ENCODE measurements around the gene NUDT19. TPM values are rescaled to one million over a fixed set of nuclear protein-coding genes. Genes with fewer than 3 reads are reported as not detected.
"Not testable (repeated sequence)": the region's sequence is repeated elsewhere in the genome, so short reads cannot be mapped to it uniquely, and the experiment has no call there.

NUDT19 gene
- total RNA-seq, 1 donor from 2014 or later: 6.8 TPM

DNA sequence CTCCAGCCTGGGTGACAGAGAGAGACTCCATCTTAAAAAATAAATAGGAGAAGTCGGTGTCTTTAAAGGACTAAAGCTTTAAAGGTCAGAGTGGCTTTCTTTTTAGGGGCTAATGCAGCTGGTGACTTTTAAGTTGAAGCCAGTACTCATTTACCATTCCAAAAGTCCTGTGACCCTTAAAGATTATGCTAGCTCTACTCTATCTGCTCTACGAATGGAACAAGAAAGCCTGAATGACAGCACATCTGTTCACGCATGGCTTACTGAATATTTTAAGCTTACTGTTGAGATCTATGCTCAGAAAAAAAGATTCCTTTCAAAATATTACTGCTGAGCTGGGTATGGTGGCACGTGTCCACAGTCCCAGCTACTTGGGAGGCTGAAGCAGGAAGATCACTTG, 44.3 kb downstream of the NUDT19 start:
- Mint-ChIP-seq H3K36me3 (ENCODE audit: unreplicated experiment) (no peaks in the 10 kb centered on the region), H3K4me3 (ENCODE audit: unreplicated experiment) (no peak overlapping the region), H3K27ac (ENCODE audit: unreplicated experiment) (no peak overlapping the region), H3K9me3 (ENCODE audit: unreplicated experiment) (no peaks in the 10 kb centered on the region), H3K27me3 (ENCODE audit: unreplicated experiment) (no peaks in the 10 kb centered on the region), H3K4me1 (ENCODE audit: unreplicated experiment) (no peaks in the 10 kb centered on the region)
- TF ChIP-seq, protein P1, sequence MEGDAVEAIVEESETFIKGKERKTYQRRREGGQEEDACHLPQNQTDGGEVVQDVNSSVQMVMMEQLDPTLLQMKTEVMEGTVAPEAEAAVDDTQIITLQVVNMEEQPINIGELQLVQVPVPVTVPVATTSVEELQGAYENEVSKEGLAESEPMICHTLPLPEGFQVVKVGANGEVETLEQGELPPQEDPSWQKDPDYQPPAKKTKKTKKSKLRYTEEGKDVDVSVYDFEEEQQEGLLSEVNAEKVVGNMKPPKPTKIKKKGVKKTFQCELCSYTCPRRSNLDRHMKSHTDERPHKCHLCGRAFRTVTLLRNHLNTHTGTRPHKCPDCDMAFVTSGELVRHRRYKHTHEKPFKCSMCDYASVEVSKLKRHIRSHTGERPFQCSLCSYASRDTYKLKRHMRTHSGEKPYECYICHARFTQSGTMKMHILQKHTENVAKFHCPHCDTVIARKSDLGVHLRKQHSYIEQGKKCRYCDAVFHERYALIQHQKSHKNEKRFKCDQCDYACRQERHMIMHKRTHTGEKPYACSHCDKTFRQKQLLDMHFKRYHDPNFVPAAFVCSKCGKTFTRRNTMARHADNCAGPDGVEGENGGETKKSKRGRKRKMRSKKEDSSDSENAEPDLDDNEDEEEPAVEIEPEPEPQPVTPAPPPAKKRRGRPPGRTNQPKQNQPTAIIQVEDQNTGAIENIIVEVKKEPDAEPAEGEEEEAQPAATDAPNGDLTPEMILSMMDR (IDR thresholded peaks at IDR 0.05): no peak
- DNase-seq (ENCODE audit: extremely low spot score, unreplicated experiment): no peak

DNA sequence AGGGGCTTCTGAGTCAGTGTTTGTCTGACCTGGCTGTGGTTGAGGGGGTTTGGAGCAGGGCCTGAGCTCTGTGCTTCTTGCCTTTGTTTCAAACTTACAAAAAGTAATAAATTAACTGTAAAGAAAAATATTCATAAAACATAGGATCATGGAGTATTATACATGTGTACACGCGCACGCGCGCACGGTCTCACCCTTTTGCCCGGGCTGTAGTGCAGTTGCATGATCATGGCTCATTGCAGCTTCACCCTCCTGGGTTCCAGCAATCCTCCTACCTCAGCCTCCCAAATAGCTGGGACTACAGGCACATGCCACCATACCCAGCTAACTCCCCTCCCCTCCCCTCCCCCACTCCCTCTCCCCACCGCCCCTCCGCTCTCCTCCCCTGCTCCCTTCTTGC, 51.4 kb downstream of the NUDT19 start:
- H3K27ac Mint-ChIP-seq (ENCODE audit: unreplicated experiment): no peak overlapping the region
- H3K27me3 Mint-ChIP-seq (ENCODE audit: unreplicated experiment): no peaks in the 10 kb centered on the region
- no peaks in the 10 kb centered on the region for H3K4me1 Mint-ChIP-seq (ENCODE audit: unreplicated experiment)
- H3K9me3 Mint-ChIP-seq (ENCODE audit: unreplicated experiment): no peaks in the 10 kb centered on the region
- no peak overlapping the region for H3K4me3 Mint-ChIP-seq (ENCODE audit: unreplicated experiment)
- no peaks in the 10 kb centered on the region for H3K36me3 Mint-ChIP-seq (ENCODE audit: unreplicated experiment)
- TF ChIP-seq, protein P1 (IDR thresholded peaks at IDR 0.05): no peak
- no peak for DNase-seq (ENCODE audit: extremely low spot score, unreplicated experiment)

DNA sequence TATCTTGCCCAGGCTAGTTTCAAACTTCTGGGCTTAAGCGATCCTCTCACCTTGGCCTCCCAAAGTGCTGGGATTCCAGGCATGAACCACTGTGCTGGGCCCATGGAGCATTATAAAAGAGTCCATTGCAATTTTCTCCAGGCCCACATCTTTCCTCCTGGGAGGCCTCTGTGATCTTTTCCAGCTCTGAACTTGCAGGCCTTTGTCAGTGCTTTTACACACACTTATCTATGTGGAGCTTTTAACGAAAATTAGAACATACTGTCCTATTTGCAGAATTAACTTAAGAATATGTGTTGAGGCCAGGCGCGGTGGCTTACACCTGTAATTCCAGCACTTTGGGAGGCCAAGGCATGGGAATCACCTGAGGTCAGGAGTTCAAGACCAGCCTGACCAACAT, 51.8 kb downstream of the NUDT19 start:
- TF ChIP-seq, protein P1 (IDR thresholded peaks at IDR 0.05): no peak
- DNase-seq (ENCODE audit: extremely low spot score, unreplicated experiment): no peak
- Mint-ChIP-seq H3K4me3 (ENCODE audit: unreplicated experiment) (no peak overlapping the region), H3K4me1 (ENCODE audit: unreplicated experiment) (no peaks in the 10 kb centered on the region), H3K27me3 (ENCODE audit: unreplicated experiment) (no peaks in the 10 kb centered on the region), H3K27ac (ENCODE audit: unreplicated experiment) (no peak overlapping the region), H3K36me3 (ENCODE audit: unreplicated experiment) (no peaks in the 10 kb centered on the region), H3K9me3 (ENCODE audit: unreplicated experiment) (no peaks in the 10 kb centered on the region)

DNA sequence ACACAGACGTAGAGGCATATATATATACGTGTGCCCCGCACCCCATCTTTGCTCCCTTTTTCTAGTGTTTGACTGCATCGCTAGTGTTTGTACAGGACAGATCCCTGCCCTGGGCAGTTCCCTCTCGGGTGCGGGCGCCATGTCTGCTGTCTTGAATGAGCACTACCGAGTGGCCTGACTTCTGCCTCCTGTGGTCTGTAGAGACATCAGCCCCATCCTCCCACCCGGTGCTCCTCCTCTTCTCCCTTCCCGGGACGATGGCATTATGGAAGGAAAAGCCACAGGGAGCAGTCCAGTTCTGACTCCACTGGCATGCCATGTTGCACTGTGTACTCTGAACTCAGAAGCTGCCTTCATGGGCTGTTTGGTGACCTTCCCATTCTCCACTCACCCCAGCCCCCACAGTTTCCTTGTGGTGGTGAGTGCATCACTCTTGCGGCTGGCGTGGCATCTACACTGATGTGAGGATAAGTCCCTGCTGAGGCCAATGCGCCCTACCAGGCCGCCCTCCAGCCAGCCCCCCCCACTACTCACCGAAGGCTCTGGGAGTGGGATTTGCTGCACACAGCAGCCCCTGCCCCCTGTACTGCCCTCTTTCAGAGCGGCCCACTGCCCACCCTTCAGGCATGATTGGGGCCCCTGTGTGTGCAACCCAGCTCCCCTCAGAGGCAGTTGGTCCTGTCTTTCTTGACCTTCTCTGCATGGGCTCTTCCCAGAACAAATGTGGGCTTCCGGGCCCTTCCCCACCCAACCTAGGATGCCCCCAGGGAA, 53.1 kb downstream of the NUDT19 start:
- Mint-ChIP-seq H3K4me1 (ENCODE audit: unreplicated experiment) (no peaks in the 10 kb centered on the region), H3K9me3 (ENCODE audit: unreplicated experiment) (no peaks in the 10 kb centered on the region), H3K36me3 (ENCODE audit: unreplicated experiment) (no peaks in the 10 kb centered on the region), H3K27me3 (ENCODE audit: unreplicated experiment) (peaks cover 4% of the 10 kb centered on the region), H3K27ac (ENCODE audit: unreplicated experiment) (no peak overlapping the region), H3K4me3 (ENCODE audit: unreplicated experiment) (no peak overlapping the region)
- TF ChIP-seq, protein P1 (IDR thresholded peaks at IDR 0.05): no peak
- no peak for DNase-seq (ENCODE audit: extremely low spot score, unreplicated experiment)

DNA sequence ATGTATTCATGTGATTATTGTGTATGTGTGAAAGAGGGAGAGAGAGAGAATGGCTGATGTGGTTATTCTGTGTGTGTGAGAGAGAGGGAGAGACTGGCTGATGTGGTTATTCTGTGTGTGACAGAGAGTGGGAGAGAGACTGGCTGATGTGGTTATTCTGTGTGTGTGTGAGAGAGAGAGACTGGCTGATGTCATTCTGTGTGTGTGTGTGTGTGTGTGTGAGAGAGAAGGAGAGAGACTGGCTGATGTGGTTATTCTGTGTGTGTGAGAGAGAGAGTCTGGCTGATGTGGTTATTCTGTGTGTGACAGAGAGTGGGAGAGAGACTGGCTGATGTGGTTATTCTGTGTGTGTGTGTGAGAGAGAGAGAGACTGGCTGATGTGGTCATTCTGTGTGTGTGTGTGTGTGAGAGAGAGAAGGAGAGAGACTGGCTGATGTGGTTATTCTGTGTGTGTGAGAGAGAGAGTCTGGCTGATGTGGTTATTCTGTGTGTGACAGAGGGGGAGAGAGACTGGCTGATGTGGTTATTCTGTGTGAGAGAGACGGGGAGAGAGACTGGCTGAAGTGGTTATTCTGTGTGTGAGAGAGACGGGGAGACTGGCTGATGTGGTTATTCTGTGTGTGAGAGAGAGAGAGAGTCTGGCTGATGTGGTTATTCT, 54.1 kb downstream of the NUDT19 start:
- DNase-seq (ENCODE audit: extremely low spot score, unreplicated experiment); H3K27me3 Mint-ChIP-seq (ENCODE audit: unreplicated experiment); H3K9me3 Mint-ChIP-seq (ENCODE audit: unreplicated experiment); H3K4me1 Mint-ChIP-seq (ENCODE audit: unreplicated experiment); H3K4me3 Mint-ChIP-seq (ENCODE audit: unreplicated experiment); H3K27ac Mint-ChIP-seq (ENCODE audit: unreplicated experiment); H3K36me3 Mint-ChIP-seq (ENCODE audit: unreplicated experiment): not testable (repeated sequence)

DNA sequence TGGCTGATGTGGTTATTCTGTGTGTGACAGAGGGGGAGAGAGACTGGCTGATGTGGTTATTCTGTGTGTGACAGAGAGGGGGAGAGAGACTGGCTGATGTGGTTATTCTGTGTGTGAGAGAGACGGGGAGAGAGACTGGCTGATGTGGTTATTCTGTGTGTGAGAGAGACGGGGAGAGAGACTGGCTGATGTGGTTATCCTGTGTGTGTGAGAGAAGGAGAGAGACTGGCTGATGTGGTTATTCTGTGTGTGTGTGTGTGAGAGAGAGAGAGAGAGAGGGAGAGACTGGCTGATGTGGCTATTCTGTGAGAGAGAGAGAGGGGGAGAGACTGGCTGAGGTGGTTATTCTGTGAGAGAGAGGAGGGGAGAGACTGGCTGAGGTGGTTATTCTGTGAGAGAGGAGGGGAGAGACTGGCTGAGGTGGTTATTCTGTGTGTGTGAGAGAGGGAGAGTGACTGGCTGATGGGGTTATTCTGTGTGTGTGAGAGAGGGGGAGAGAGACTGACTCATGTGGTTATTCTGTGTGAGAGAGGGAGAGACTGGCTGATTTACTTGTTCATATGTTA, 55.1 kb downstream of the NUDT19 start:
- H3K9me3 Mint-ChIP-seq (ENCODE audit: unreplicated experiment); H3K36me3 Mint-ChIP-seq (ENCODE audit: unreplicated experiment); H3K27ac Mint-ChIP-seq (ENCODE audit: unreplicated experiment); H3K27me3 Mint-ChIP-seq (ENCODE audit: unreplicated experiment); H3K4me1 Mint-ChIP-seq (ENCODE audit: unreplicated experiment); H3K4me3 Mint-ChIP-seq (ENCODE audit: unreplicated experiment); DNase-seq (ENCODE audit: extremely low spot score, unreplicated experiment): not testable (repeated sequence)
